Peyer's patch (tissue), 4 donors: ENCODE data around the gene ARPC5L.

ENCODE experiments used
- POLR2A ChIP-seq, 2 donors: fragments of 450-650 bp; IDR thresholded peaks; one replicate each; pipeline ENCODE4 v1.5.1; 2017; ENCODE audit warnings: antibody characterized with exemption in 2 of 2, mild to moderate bottlenecking in 2 of 2, moderate library complexity in 2 of 2
- TF ChIP-seq, protein P1 (sequence below), 6 experiments: fragments of 450-650 bp in 4 of 6; fragments of 200-600 bp in 2 of 6; sonication (generic) in 1 of 6; IDR thresholded peaks; one replicate each; pipeline ENCODE4 v1.5.1; 2017 to 2019; ENCODE audit warnings: antibody characterized with exemption in 6 of 6, mild to moderate bottlenecking in 3 of 6, moderate library complexity in 1 of 6

DNA sequence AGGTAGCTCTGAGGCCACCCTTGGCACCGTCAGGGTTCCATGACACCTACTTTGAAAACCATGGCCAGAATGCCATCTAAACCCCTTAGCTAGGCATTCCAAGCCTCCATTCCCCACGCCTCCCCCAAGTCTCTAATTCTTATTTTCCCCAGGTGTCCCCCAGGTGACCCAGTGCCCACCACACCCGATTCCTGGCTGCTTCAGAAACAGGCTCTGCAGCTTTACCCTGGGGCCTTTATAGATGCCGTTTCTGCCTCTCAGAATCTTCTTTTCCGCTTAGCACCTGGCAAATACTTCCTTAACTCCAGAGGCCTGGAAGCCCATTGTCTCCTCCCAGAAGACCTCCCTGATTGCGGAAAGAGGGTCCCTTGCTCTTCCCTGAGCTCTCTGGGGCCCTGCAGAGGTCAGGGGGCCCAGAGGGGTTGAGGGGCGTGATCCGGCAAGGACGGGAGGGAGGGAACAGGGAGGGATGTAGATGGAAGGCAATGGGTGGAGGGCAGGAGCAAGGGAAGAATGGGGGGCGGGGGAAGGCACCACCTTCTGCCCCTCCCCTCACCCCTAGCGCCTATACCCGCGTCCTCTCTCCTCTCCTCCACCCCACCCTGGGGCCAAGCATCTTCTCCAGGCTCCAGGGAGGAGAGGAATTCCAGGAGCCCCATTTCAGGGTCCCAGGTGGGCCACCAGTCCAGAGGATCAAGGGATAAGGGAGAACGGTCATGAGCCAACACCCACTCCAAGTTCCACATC lies 20.7 kb upstream of the ARPC5L start:
- TF ChIP-seq, protein P1, sequence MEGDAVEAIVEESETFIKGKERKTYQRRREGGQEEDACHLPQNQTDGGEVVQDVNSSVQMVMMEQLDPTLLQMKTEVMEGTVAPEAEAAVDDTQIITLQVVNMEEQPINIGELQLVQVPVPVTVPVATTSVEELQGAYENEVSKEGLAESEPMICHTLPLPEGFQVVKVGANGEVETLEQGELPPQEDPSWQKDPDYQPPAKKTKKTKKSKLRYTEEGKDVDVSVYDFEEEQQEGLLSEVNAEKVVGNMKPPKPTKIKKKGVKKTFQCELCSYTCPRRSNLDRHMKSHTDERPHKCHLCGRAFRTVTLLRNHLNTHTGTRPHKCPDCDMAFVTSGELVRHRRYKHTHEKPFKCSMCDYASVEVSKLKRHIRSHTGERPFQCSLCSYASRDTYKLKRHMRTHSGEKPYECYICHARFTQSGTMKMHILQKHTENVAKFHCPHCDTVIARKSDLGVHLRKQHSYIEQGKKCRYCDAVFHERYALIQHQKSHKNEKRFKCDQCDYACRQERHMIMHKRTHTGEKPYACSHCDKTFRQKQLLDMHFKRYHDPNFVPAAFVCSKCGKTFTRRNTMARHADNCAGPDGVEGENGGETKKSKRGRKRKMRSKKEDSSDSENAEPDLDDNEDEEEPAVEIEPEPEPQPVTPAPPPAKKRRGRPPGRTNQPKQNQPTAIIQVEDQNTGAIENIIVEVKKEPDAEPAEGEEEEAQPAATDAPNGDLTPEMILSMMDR (IDR thresholded peaks at IDR 0.05) = no peak
- TF ChIP-seq POLR2A (IDR thresholded peaks at IDR 0.05) = no peak
